ENCODE results near the gene ANKRD34C.

Gene ANKRD34C

DNA sequence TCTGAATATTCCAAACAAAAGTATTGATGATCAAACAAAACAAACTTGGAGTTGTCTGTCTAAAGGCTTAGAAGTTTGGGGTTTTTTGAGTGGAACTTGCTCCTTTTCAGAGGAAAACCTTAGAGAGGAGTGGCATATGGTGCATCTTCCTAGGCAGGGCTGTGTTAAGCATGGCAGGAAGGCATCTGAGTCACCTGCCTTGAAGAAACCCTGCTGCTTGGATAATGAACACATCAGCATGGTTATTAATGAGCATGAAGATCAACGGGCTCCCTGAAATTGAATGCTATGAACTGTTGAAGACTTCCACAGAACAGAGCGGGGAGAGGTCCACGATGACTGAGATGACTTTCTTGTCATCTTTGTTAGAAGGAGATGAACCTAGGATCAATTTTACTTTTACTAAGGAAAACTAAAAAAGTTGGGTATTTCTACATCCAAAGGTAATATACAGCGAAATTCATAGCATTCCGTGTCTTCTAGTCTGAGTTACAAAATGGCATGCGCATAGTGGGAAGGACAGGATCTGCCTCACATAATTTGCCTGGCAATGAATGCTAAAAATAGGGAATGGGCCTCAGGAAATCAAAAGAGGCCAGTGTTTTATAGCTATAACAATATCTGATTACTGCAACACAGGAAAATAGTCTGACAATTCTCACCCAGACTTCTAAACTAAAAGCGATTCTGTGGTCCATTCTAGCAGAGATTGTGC lies 16.8 kb downstream of the ANKRD34C start:
- H3K79me2 ChIP-seq (ENCODE audit: insufficient read depth, low read length): no peaks in the 10 kb centered on the region
- H3K27me3 ChIP-seq (ENCODE audit: insufficient read depth, low read length): no peaks in the 10 kb centered on the region
- H3K9me2 ChIP-seq (ENCODE audit: low read depth, low read length): no peaks in the 10 kb centered on the region
- H3K9me3 ChIP-seq (ENCODE audit: low read length): no peaks in the 10 kb centered on the region
- no peaks in the 10 kb centered on the region for H3K36me3 ChIP-seq (ENCODE audit: insufficient read depth, low read length)
- H3K4me2 ChIP-seq (ENCODE audit: low read length): no peak overlapping the region
- no peaks in the 10 kb centered on the region for H4K20me1 ChIP-seq (ENCODE audit: insufficient read depth, low read length)
- no peak overlapping the region for H3K4me3 ChIP-seq (ENCODE audit: low read depth, low read length, poor library complexity, severe bottlenecking)
- no peak overlapping the region for H2AFZ ChIP-seq (ENCODE audit: low read length)
- TF ChIP-seq CTCF (IDR thresholded peaks at IDR 0.05; ENCODE audit: low read length): no peak
- no peak for TF ChIP-seq EZH2 (IDR thresholded peaks at IDR 0.05; ENCODE audit: borderline replicate concordance, low read length)
- no peaks in the 10 kb centered on the region for H3F3A ChIP-seq (ENCODE audit: insufficient read depth, low read length)
- H3K4me1 ChIP-seq (ENCODE audit: insufficient read depth, low read length, severe bottlenecking): no peaks in the 10 kb centered on the region
- no peak overlapping the region for H3K27ac ChIP-seq (ENCODE audit: low read depth, low read length, poor library complexity, severe bottlenecking)
- H3K9ac ChIP-seq (ENCODE audit: low read length): no peak overlapping the region

- TF ChIP-seq EZH2 (IDR thresholded peaks at IDR 0.05; ENCODE audit: borderline replicate concordance, low read length) (no peak), CTCF (IDR thresholded peaks at IDR 0.05; ENCODE audit: low read length) (no peak)
- H3K9me3 ChIP-seq (ENCODE audit: low read length): no peaks in the 10 kb centered on the region
- H2AFZ ChIP-seq (ENCODE audit: low read length): no peak overlapping the region
- H3K4me3 ChIP-seq (ENCODE audit: low read depth, low read length, poor library complexity, severe bottlenecking): no peak overlapping the region
- H3F3A ChIP-seq (ENCODE audit: insufficient read depth, low read length): no peaks in the 10 kb centered on the region
- no peak overlapping the region for H3K27ac ChIP-seq (ENCODE audit: low read depth, low read length, poor library complexity, severe bottlenecking)
- H3K27me3 ChIP-seq (ENCODE audit: insufficient read depth, low read length): no peaks in the 10 kb centered on the region
- no peaks in the 10 kb centered on the region for H3K9me2 ChIP-seq (ENCODE audit: low read depth, low read length)
- no peak overlapping the region for H3K9ac ChIP-seq (ENCODE audit: low read length)
- H3K36me3 ChIP-seq (ENCODE audit: insufficient read depth, low read length): no peaks in the 10 kb centered on the region
- H3K79me2 ChIP-seq (ENCODE audit: insufficient read depth, low read length): no peaks in the 10 kb centered on the region
- no peak overlapping the region for H3K4me2 ChIP-seq (ENCODE audit: low read length)
- no peaks in the 10 kb centered on the region for H4K20me1 ChIP-seq (ENCODE audit: insufficient read depth, low read length)
- H3K4me1 ChIP-seq (ENCODE audit: insufficient read depth, low read length, severe bottlenecking): no peaks in the 10 kb centered on the region
Measured at GRCh38 chr15:79299841-79300235, 17.3 kb downstream of the ANKRD34C start.

DNA sequence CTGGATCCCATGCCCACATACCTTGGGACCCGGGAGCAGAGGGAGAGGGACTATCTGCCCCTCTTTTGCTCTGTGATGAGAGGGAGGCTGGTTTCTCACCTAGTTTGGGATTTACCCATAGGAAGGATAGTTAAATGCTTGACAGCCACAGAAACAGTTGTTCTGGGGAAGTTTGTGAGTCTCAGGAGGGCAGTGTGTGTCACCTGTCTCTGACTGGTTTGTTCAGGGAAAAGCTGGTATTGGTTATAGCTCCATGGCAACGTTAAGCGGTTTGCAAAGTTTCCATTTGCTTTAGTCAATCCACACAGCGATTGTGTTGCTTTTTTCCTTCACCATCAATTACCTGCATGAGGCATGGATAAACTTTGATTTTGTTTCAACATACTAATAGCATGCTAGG lies 24.7 kb downstream of the ANKRD34C start:
- Histone ChIP-seq H3K27me3 (ENCODE audit: insufficient read depth, low read length) (no peaks in the 10 kb centered on the region), H4K20me1 (ENCODE audit: insufficient read depth, low read length) (no peaks in the 10 kb centered on the region), H3K79me2 (ENCODE audit: insufficient read depth, low read length) (peaks cover 10% of the 10 kb centered on the region; the same call in 1 of the 2 replicates), H3K27ac (ENCODE audit: low read depth, low read length, poor library complexity, severe bottlenecking) (no peak overlapping the region), H3K36me3 (ENCODE audit: insufficient read depth, low read length) (no peaks in the 10 kb centered on the region), H3F3A (ENCODE audit: insufficient read depth, low read length) (no peaks in the 10 kb centered on the region), H3K4me1 (ENCODE audit: insufficient read depth, low read length, severe bottlenecking) (peaks cover 10% of the 10 kb centered on the region), H3K9ac (ENCODE audit: low read length) (no peak overlapping the region), H3K4me2 (ENCODE audit: low read length) (no peak overlapping the region), H3K9me2 (ENCODE audit: low read depth, low read length) (no peaks in the 10 kb centered on the region), H2AFZ (ENCODE audit: low read length) (no peak overlapping the region), H3K9me3 (ENCODE audit: low read length) (no peaks in the 10 kb centered on the region), H3K4me3 (ENCODE audit: low read depth, low read length, poor library complexity, severe bottlenecking) (no peak overlapping the region)
- TF ChIP-seq CTCF (IDR thresholded peaks at IDR 0.05; ENCODE audit: low read length): no peak
- no peak for TF ChIP-seq EZH2 (IDR thresholded peaks at IDR 0.05; ENCODE audit: borderline replicate concordance, low read length)

Data from OCI-LY1 (cell line).